ENCODE results near the gene MYO5B.

MYO5B gene

DNA sequence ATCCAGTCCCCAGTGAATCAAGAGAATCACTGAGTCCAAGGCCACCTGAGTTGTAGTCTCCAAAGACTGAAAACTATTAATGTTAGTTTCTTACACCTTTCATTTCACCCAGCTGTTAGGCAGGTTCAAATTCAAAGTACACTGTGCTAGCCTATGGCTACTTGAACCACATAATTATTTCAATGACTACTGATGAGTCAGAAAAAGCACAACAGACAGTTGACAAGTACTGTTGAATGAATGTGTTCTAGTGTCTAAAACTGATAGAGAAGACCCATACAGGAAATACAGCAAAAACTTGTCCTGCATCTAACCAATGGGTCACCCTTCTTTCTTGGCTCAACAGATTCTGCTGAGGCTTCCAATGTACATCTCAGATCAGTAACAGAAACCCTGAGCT, 160.9 kb downstream of the MYO5B start:
- no peak overlapping the region for H3K4me3 ChIP-seq (ENCODE audit: low read depth in 1 of 2, low read length in 2 of 2)
- H3K9me3 ChIP-seq (ENCODE audit: control insufficient read depth in 1 of 2, low read length in 2 of 2): no peaks in the 10 kb centered on the region
- no peak overlapping the region for H3K27ac ChIP-seq (ENCODE audit: low read length)
- H3K27me3 ChIP-seq (ENCODE audit: low read depth, low read length): no peaks in the 10 kb centered on the region
- H3K36me3 ChIP-seq (ENCODE audit: control insufficient read depth in 1 of 2, insufficient read depth in 2 of 2, low read length in 2 of 2): no peaks in the 10 kb centered on the region
- no peaks in the 10 kb centered on the region for H3K4me1 ChIP-seq (ENCODE audit: control insufficient read depth in 1 of 2, insufficient read depth in 2 of 2, low read length in 2 of 2)

DNA sequence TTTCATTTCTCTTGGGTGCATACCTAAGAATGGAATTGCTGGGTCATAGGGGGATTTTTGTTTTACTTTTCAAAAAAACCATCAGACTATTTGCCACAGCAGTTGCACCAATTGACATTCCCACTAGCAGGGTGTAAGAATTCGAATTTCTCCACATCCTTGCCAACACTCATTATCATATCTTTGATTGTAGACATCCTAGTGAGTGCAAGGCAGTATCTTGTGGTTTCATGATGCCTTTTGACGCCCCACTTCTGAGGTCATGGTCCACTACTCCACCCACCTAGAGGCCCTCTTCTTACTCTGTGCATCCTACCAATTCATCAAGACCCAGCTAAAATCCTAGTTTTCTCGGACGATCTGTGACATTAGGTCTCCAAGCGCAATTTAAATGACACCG, 161.9 kb downstream of the MYO5B start:
- Histone ChIP-seq H3K27ac (ENCODE audit: low read length) (no peak overlapping the region), H3K4me1 (ENCODE audit: control insufficient read depth in 1 of 2, insufficient read depth in 2 of 2, low read length in 2 of 2) (no peaks in the 10 kb centered on the region), H3K36me3 (ENCODE audit: control insufficient read depth in 1 of 2, insufficient read depth in 2 of 2, low read length in 2 of 2) (no peaks in the 10 kb centered on the region), H3K9me3 (ENCODE audit: control insufficient read depth in 1 of 2, low read length in 2 of 2) (no peaks in the 10 kb centered on the region), H3K4me3 (ENCODE audit: low read depth in 1 of 2, low read length in 2 of 2) (no peak overlapping the region), H3K27me3 (ENCODE audit: low read depth, low read length) (no peaks in the 10 kb centered on the region)

DNA sequence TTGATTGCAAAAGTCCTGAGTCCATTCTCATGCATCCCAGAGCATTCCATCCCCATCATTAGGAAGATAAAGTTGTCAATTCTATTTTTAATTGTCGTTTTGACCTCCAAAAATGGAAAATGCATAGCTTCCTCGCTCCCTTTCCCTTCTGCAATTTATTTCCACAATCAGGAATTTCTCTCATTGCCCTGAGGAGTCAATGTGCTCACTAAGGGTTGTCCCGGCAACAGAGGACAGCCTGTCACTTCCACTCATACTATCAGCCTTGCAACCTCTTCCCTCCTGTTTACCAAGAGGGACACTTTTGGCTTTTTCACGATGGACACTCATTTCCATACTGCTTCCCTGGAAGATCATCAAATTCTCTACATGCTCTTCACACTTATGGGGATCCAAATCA, 164.8 kb downstream of the MYO5B start:
- H3K4me1 ChIP-seq (ENCODE audit: control insufficient read depth in 1 of 2, insufficient read depth in 2 of 2, low read length in 2 of 2): no peaks in the 10 kb centered on the region
- H3K27me3 ChIP-seq (ENCODE audit: low read depth, low read length): no peaks in the 10 kb centered on the region
- no peak overlapping the region for H3K27ac ChIP-seq (ENCODE audit: low read length)
- H3K36me3 ChIP-seq (ENCODE audit: control insufficient read depth in 1 of 2, insufficient read depth in 2 of 2, low read length in 2 of 2): no peaks in the 10 kb centered on the region
- no peak overlapping the region for H3K4me3 ChIP-seq (ENCODE audit: low read depth in 1 of 2, low read length in 2 of 2)
- no peaks in the 10 kb centered on the region for H3K9me3 ChIP-seq (ENCODE audit: control insufficient read depth in 1 of 2, low read length in 2 of 2)

GRCh38 chr18:50027996-50028395, 167.0 kb downstream of the MYO5B start:
- Histone ChIP-seq H3K27me3 (ENCODE audit: low read depth, low read length) (no peaks in the 10 kb centered on the region), H3K9me3 (ENCODE audit: control insufficient read depth in 1 of 2, low read length in 2 of 2) (no peaks in the 10 kb centered on the region), H3K4me3 (ENCODE audit: low read depth in 1 of 2, low read length in 2 of 2) (no peak overlapping the region), H3K27ac (ENCODE audit: low read length) (no peak overlapping the region), H3K4me1 (ENCODE audit: control insufficient read depth in 1 of 2, insufficient read depth in 2 of 2, low read length in 2 of 2) (no peaks in the 10 kb centered on the region), H3K36me3 (ENCODE audit: control insufficient read depth in 1 of 2, insufficient read depth in 2 of 2, low read length in 2 of 2) (no peaks in the 10 kb centered on the region)

DNA sequence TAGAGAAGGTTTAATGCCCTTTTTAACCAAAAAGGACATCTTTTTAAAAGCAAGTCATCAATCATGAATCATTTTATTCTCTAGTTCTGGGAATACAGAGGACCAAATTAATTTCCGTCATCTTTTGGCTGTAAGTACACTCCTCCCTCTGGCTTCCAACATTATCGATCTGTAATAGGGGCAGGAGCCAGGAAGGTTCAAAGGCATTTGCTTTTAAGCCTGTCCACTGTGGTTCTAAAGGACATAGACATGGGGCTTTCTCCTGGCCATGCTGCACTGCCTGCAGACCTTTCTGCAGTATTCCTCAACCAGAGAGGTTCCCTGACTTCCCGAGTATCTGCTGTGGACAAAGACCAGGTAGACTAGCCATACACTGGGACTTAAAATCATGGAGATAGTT, 170.5 kb downstream of the MYO5B start:
- no peak overlapping the region for H3K27ac ChIP-seq (ENCODE audit: low read length)
- no peaks in the 10 kb centered on the region for H3K9me3 ChIP-seq (ENCODE audit: control insufficient read depth in 1 of 2, low read length in 2 of 2)
- H3K36me3 ChIP-seq (ENCODE audit: control insufficient read depth in 1 of 2, insufficient read depth in 2 of 2, low read length in 2 of 2): no peaks in the 10 kb centered on the region
- no peaks in the 10 kb centered on the region for H3K4me1 ChIP-seq (ENCODE audit: control insufficient read depth in 1 of 2, insufficient read depth in 2 of 2, low read length in 2 of 2)
- no peak overlapping the region for H3K4me3 ChIP-seq (ENCODE audit: low read depth in 1 of 2, low read length in 2 of 2)
- no peaks in the 10 kb centered on the region for H3K27me3 ChIP-seq (ENCODE audit: low read depth, low read length)

DNA sequence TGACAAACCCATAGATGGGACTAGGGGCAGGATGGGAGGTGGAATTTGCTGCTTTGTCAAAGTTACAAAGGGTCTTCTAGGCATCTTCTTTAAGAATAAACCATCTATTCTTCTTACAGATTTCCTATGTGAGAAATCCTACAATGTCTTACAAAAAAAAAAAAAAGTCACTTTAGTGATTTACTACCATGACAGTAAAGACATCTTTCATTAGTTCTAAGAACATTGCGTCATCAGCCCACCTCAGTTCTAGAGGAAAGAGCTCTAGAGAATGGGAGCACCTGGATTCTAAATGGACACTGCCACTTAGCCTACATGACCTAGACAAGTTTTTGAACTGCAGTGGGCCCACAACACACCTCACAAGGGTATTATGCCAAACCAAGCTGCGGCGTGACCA, 172.0 kb downstream of the MYO5B start:
- Histone ChIP-seq H3K36me3 (ENCODE audit: control insufficient read depth in 1 of 2, insufficient read depth in 2 of 2, low read length in 2 of 2) (no peaks in the 10 kb centered on the region), H3K4me3 (ENCODE audit: low read depth in 1 of 2, low read length in 2 of 2) (no peak overlapping the region), H3K27ac (ENCODE audit: low read length) (no peak overlapping the region), H3K27me3 (ENCODE audit: low read depth, low read length) (no peaks in the 10 kb centered on the region), H3K4me1 (ENCODE audit: control insufficient read depth in 1 of 2, insufficient read depth in 2 of 2, low read length in 2 of 2) (no peaks in the 10 kb centered on the region), H3K9me3 (ENCODE audit: control insufficient read depth in 1 of 2, low read length in 2 of 2) (no peaks in the 10 kb centered on the region)

GRCh38 chr18:50014606-50015005, 180.3 kb downstream of the MYO5B start:
- Histone ChIP-seq H3K27ac (ENCODE audit: low read length) (no peak overlapping the region), H3K36me3 (ENCODE audit: control insufficient read depth in 1 of 2, insufficient read depth in 2 of 2, low read length in 2 of 2) (no peaks in the 10 kb centered on the region), H3K27me3 (ENCODE audit: low read depth, low read length) (no peaks in the 10 kb centered on the region), H3K4me3 (ENCODE audit: low read depth in 1 of 2, low read length in 2 of 2) (no peak overlapping the region), H3K9me3 (ENCODE audit: control insufficient read depth in 1 of 2, low read length in 2 of 2) (no peaks in the 10 kb centered on the region), H3K4me1 (ENCODE audit: control insufficient read depth in 1 of 2, insufficient read depth in 2 of 2, low read length in 2 of 2) (peaks cover 0 to 11% of the 10 kb centered on the region in 2 donors)

- no peaks in the 10 kb centered on the region for H3K36me3 ChIP-seq (ENCODE audit: control insufficient read depth in 1 of 2, insufficient read depth in 2 of 2, low read length in 2 of 2)
- H3K27ac ChIP-seq (ENCODE audit: low read length): no peak overlapping the region
- no peak overlapping the region for H3K4me3 ChIP-seq (ENCODE audit: low read depth in 1 of 2, low read length in 2 of 2)
- H3K4me1 ChIP-seq (ENCODE audit: control insufficient read depth in 1 of 2, insufficient read depth in 2 of 2, low read length in 2 of 2): peaks cover 0 to 11% of the 10 kb centered on the region in 2 donors
- H3K27me3 ChIP-seq (ENCODE audit: low read depth, low read length): no peaks in the 10 kb centered on the region
- no peaks in the 10 kb centered on the region for H3K9me3 ChIP-seq (ENCODE audit: control insufficient read depth in 1 of 2, low read length in 2 of 2)
These were observed 181.4 kb downstream of the MYO5B start for GRCh38 chr18:50013363-50014138.

GRCh38 chr18:50011813-50012435, 183.0 kb downstream of the MYO5B start:
- no peaks in the 10 kb centered on the region for H3K36me3 ChIP-seq (ENCODE audit: control insufficient read depth in 1 of 2, insufficient read depth in 2 of 2, low read length in 2 of 2)
- no peaks in the 10 kb centered on the region for H3K27me3 ChIP-seq (ENCODE audit: low read depth, low read length)
- no peak overlapping the region for H3K27ac ChIP-seq (ENCODE audit: low read length)
- H3K4me3 ChIP-seq (ENCODE audit: low read depth in 1 of 2, low read length in 2 of 2): no peak overlapping the region
- peaks cover 0 to 11% of the 10 kb centered on the region in 2 donors for H3K4me1 ChIP-seq (ENCODE audit: control insufficient read depth in 1 of 2, insufficient read depth in 2 of 2, low read length in 2 of 2)
- H3K9me3 ChIP-seq (ENCODE audit: control insufficient read depth in 1 of 2, low read length in 2 of 2): no peaks in the 10 kb centered on the region

GRCh38 chr18:50009773-50010335, 185.1 kb downstream of the MYO5B start:
- peaks cover 0 to 11% of the 10 kb centered on the region in 2 donors for H3K4me1 ChIP-seq (ENCODE audit: control insufficient read depth in 1 of 2, insufficient read depth in 2 of 2, low read length in 2 of 2)
- no peaks in the 10 kb centered on the region for H3K9me3 ChIP-seq (ENCODE audit: control insufficient read depth in 1 of 2, low read length in 2 of 2)
- H3K4me3 ChIP-seq (ENCODE audit: low read depth in 1 of 2, low read length in 2 of 2): no peak overlapping the region
- H3K27me3 ChIP-seq (ENCODE audit: low read depth, low read length): no peaks in the 10 kb centered on the region
- no peak overlapping the region for H3K27ac ChIP-seq (ENCODE audit: low read length)
- no peaks in the 10 kb centered on the region for H3K36me3 ChIP-seq (ENCODE audit: control insufficient read depth in 1 of 2, insufficient read depth in 2 of 2, low read length in 2 of 2)

DNA sequence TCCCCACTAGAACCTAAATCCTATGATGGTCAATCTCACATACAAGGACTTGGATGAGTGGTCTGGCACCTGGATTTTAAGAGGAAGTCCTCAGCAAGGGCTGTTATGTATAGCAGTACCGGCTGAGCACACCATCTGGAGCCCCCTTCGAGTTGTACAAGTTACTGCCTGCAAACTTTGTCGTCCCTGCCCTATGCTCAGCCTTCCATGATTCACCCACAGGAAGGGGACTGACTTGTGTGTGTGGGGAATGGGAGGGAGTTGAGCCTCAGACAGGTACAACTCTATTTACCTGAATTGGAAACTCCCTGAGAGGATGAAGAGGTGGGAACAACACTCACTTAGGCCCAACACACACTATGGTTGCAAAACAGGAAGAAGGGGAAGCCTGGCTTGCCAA, 186.6 kb downstream of the MYO5B start:
- no peaks in the 10 kb centered on the region for H3K36me3 ChIP-seq (ENCODE audit: control insufficient read depth in 1 of 2, insufficient read depth in 2 of 2, low read length in 2 of 2)
- no peaks in the 10 kb centered on the region for H3K9me3 ChIP-seq (ENCODE audit: control insufficient read depth in 1 of 2, low read length in 2 of 2)
- H3K4me3 ChIP-seq (ENCODE audit: low read depth in 1 of 2, low read length in 2 of 2): no peak overlapping the region
- no peaks in the 10 kb centered on the region for H3K27me3 ChIP-seq (ENCODE audit: low read depth, low read length)
- H3K27ac ChIP-seq (ENCODE audit: low read length): no peak overlapping the region
- peaks cover 0 to 11% of the 10 kb centered on the region in 2 donors for H3K4me1 ChIP-seq (ENCODE audit: control insufficient read depth in 1 of 2, insufficient read depth in 2 of 2, low read length in 2 of 2)

Measured in muscle layer of duodenum (tissue), 2 donors.